HepG2 (cell line): ENCODE measurements around the gene C20orf204. TPM values are rescaled to one million over a fixed set of nuclear protein-coding genes. Genes with fewer than 3 reads are reported as not detected.

Experiments
- AGO2 ChIP-seq: fragments of 200-400 bp; formaldehyde crosslinking; optimal IDR thresholded peaks from 2 replicates; pipeline ENCODE3; 2017; ENCODE audit warnings: mild to moderate bottlenecking, low read depth, low read length, moderate library complexity
- BATF2 ChIP-seq: sonication (generic); formaldehyde crosslinking; IDR thresholded peaks from 2 replicates; pipeline ENCODE4 v1.8.0; 2022; ENCODE audit warnings: mild to moderate bottlenecking, missing genetic modification reagents, moderate library complexity
- BRD4 ChIP-seq: sonication (generic); formaldehyde crosslinking; IDR thresholded peaks from 2 replicates; pipeline ENCODE4 v1.4.0; 2020; ENCODE audit warnings: missing genetic modification reagents
- FOXA3 ChIP-seq: IDR thresholded peaks from 2 replicates; pipeline ENCODE4 v1.6.1; 2016; ENCODE audit warnings: missing genetic modification reagents, missing compliant biosample characterization
- HOXD1 ChIP-seq: sonication (generic); formaldehyde crosslinking; IDR thresholded peaks from 2 replicates; pipeline ENCODE4 v1.5.0; 2020; ENCODE audit warnings: missing genetic modification reagents
- JARID2 ChIP-seq: sonication (generic); formaldehyde crosslinking; IDR thresholded peaks from 2 replicates; pipeline ENCODE4 v1.8.1; 2023; ENCODE audit warnings: missing genetic modification reagents, inconsistent platforms; ENCODE audit not compliant: insufficient replicate concordance
- KLF15 ChIP-seq: sonication (generic); formaldehyde crosslinking; IDR thresholded peaks from 2 replicates; pipeline ENCODE4 v1.8.1; 2023; ENCODE audit warnings: borderline replicate concordance, mild to moderate bottlenecking, inconsistent platforms, missing genetic modification reagents, mixed read lengths
- KLF6 ChIP-seq: IDR thresholded peaks from 2 replicates; pipeline ENCODE4 v1.8.0; 2016; ENCODE audit warnings: missing biosample characterization, missing genetic modification reagents
- NAIF1 ChIP-seq: sonication (generic); formaldehyde crosslinking; IDR thresholded peaks from 2 replicates; pipeline ENCODE4 v1.5.0; 2020; ENCODE audit warnings: mild to moderate bottlenecking, missing genetic modification reagents, borderline replicate concordance
- PHF20 ChIP-seq: sonication (generic); formaldehyde crosslinking; IDR thresholded peaks from 2 replicates; pipeline ENCODE4 v1.5.0; 2020; ENCODE audit warnings: mild to moderate bottlenecking, missing genetic modification reagents
- PRDM15 ChIP-seq: sonication (generic); formaldehyde crosslinking; IDR thresholded peaks from 2 replicates; pipeline ENCODE4 v1.4.0; 2020; ENCODE audit warnings: missing genetic modification reagents
- PRPF4 ChIP-seq: fragments of 200-400 bp; formaldehyde crosslinking; IDR thresholded peaks from 2 replicates; pipeline ENCODE4 v1.6.1; 2016; ENCODE audit warnings: low read length, low read depth; ENCODE audit not compliant: poor library complexity, severe bottlenecking
- STAT5B ChIP-seq: sonication (generic); formaldehyde crosslinking; IDR thresholded peaks from 2 replicates; pipeline ENCODE4 v1.4.0; 2020; ENCODE audit warnings: missing genetic modification reagents
- ZNF343 ChIP-seq: sonication (generic); formaldehyde crosslinking; IDR thresholded peaks from 2 replicates; pipeline ENCODE4 v1.4.0; 2020; ENCODE audit warnings: mild to moderate bottlenecking, missing genetic modification reagents
- ZNF558 ChIP-seq: sonication (generic); formaldehyde crosslinking; IDR thresholded peaks from 2 replicates; pipeline ENCODE4 v1.9.0; 2022; ENCODE audit warnings: mild to moderate bottlenecking, missing genetic modification reagents, borderline replicate concordance
- ZNF749 ChIP-seq: sonication (generic); formaldehyde crosslinking; IDR thresholded peaks from 2 replicates; pipeline ENCODE4 v1.8.0; 2022; ENCODE audit warnings: mild to moderate bottlenecking, missing genetic modification reagents, moderate library complexity, borderline replicate concordance
- polyA plus RNA-seq, 8 experiments: library from polyadenylated mRNA; depleted of rRNA in 3 of 8; stranded (reverse) in 7 of 8; unstranded in 1 of 8; fragments of >200 nt; fragmentation: Illumina TruSeq in 4 of 8; extraction: Trizol in 4 of 8; gene quantifications; 2 replicates each; pipeline versions ENCODE4 v1.2.1 to v1.2.3, GENCODE V29; 2011 to 2016; ENCODE audit warnings: low read depth in 4 of 8, missing spikeins in 1 of 8, mixed read lengths in 1 of 8; ENCODE audit not compliant: insufficient read depth in 1 of 8
- total RNA-seq, 5 experiments: library from RNA; depleted of rRNA; stranded (reverse); fragments of >200 nt; fragmentation: Illumina TruSeq; extraction: Trizol; gene quantifications; 2 replicates each; pipeline ENCODE4 v1.2.3, GENCODE V29; 2016; ENCODE audit warnings: low read depth in 1 of 5
- TF ChIP-seq, protein P1 (sequence below): sonication (generic); formaldehyde crosslinking; IDR thresholded peaks from 2 replicates; pipeline ENCODE4 v1.5.1; 2020; ENCODE audit warnings: mild to moderate bottlenecking, missing genetic modification reagents, moderate library complexity
- TF ChIP-seq, protein P2 (sequence below): sonication (generic); formaldehyde crosslinking; IDR thresholded peaks from 2 replicates; pipeline ENCODE4 v1.4.0; 2020; ENCODE audit warnings: mild to moderate bottlenecking, missing genetic modification reagents

C20orf204 gene
- total and polyA plus RNA-seq, 2 of the 13 experiments (the other 11 are each of a cell fraction or from before 2014, with no cell fraction given): 22.1 to 80.0 TPM

GRCh38 chr20:64050261-64051032, 14.5 kb downstream of the C20orf204 start (continued):
- TF ChIP-seq PRDM15 (CRISPR knock-in tag): no peak
- no peak for TF ChIP-seq BATF2 (CRISPR knock-in tag)
- no peak for TF ChIP-seq JARID2 (CRISPR knock-in tag)
- TF ChIP-seq PRPF4: no peak
- TF ChIP-seq, protein P1, sequence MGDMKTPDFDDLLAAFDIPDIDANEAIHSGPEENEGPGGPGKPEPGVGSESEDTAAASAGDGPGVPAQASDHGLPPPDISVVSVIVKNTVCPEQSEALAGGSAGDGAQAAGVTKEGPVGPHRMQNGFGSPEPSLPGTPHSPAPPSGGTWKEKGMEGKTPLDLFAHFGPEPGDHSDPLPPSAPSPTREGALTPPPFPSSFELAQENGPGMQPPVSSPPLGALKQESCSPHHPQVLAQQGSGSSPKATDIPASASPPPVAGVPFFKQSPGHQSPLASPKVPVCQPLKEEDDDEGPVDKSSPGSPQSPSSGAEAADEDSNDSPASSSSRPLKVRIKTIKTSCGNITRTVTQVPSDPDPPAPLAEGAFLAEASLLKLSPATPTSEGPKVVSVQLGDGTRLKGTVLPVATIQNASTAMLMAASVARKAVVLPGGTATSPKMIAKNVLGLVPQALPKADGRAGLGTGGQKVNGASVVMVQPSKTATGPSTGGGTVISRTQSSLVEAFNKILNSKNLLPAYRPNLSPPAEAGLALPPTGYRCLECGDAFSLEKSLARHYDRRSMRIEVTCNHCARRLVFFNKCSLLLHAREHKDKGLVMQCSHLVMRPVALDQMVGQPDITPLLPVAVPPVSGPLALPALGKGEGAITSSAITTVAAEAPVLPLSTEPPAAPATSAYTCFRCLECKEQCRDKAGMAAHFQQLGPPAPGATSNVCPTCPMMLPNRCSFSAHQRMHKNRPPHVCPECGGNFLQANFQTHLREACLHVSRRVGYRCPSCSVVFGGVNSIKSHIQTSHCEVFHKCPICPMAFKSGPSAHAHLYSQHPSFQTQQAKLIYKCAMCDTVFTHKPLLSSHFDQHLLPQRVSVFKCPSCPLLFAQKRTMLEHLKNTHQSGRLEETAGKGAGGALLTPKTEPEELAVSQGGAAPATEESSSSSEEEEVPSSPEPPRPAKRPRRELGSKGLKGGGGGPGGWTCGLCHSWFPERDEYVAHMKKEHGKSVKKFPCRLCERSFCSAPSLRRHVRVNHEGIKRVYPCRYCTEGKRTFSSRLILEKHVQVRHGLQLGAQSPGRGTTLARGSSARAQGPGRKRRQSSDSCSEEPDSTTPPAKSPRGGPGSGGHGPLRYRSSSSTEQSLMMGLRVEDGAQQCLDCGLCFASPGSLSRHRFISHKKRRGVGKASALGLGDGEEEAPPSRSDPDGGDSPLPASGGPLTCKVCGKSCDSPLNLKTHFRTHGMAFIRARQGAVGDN (CRISPR knock-in tag): peak; percentile 89
- peak; percentile 94 for TF ChIP-seq AGO2
- peak; percentile 26; the same call in 1 of the 2 replicates for TF ChIP-seq KLF6 (CRISPR knock-in tag)
- no peak for TF ChIP-seq NAIF1
- TF ChIP-seq FOXA3 (CRISPR knock-in tag): peak; percentile 22; the same call in 1 of the 2 replicates
- no peak for TF ChIP-seq ZNF558 (CRISPR knock-in tag)
- TF ChIP-seq ZNF749 (CRISPR knock-in tag): peak; percentile 9; the same call in 1 of the 2 replicates
- peak; percentile 84 for TF ChIP-seq BRD4 (CRISPR knock-in tag)
- TF ChIP-seq, protein P2, sequence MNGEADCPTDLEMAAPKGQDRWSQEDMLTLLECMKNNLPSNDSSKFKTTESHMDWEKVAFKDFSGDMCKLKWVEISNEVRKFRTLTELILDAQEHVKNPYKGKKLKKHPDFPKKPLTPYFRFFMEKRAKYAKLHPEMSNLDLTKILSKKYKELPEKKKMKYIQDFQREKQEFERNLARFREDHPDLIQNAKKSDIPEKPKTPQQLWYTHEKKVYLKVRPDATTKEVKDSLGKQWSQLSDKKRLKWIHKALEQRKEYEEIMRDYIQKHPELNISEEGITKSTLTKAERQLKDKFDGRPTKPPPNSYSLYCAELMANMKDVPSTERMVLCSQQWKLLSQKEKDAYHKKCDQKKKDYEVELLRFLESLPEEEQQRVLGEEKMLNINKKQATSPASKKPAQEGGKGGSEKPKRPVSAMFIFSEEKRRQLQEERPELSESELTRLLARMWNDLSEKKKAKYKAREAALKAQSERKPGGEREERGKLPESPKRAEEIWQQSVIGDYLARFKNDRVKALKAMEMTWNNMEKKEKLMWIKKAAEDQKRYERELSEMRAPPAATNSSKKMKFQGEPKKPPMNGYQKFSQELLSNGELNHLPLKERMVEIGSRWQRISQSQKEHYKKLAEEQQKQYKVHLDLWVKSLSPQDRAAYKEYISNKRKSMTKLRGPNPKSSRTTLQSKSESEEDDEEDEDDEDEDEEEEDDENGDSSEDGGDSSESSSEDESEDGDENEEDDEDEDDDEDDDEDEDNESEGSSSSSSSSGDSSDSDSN (CRISPR knock-in tag): peak; percentile 82
- no peak; the same call in 1 of the 2 replicates for TF ChIP-seq PHF20 (CRISPR knock-in tag)
- TF ChIP-seq HOXD1 (CRISPR knock-in tag): 0 out of 2 replicates have a peak, but pooled peaks have one; percentile 58
- peak; percentile 15; the same call in 1 of the 2 replicates for TF ChIP-seq STAT5B
- TF ChIP-seq ZNF343: no peak
- TF ChIP-seq KLF15 (CRISPR knock-in tag): peak; percentile 72
